Neural crest cell (in vitro differentiated cells): Measurements from ENCODE around the gene CDK2. TPM values are rescaled to one million over a fixed set of nuclear protein-coding genes. Genes with fewer than 3 reads are reported as not detected.

Source experiments
- DNase-seq: peaks from one replicate; pipeline ENCODE4 v3.0.0; 2021; ENCODE audit warnings: low read depth, mixed read lengths, low spot score
- H3K27ac Mint-ChIP-seq: one replicate; pipeline ENCODE4 v1.8.0; 2021; ENCODE audit warnings: mild to moderate bottlenecking, mixed read lengths; ENCODE audit not compliant: unreplicated experiment
- H3K27me3 Mint-ChIP-seq: 2 replicates; pipeline ENCODE4 v1.8.0; 2021; ENCODE audit warnings: low read depth, mild to moderate bottlenecking, mixed read lengths
- H3K36me3 Mint-ChIP-seq: 2 replicates; pipeline ENCODE4 v1.8.0; 2021; ENCODE audit warnings: low read depth, mild to moderate bottlenecking, mixed read lengths
- H3K4me1 Mint-ChIP-seq: 2 replicates; pipeline ENCODE4 v1.8.0; 2021; ENCODE audit warnings: mixed read lengths
- H3K4me3 Mint-ChIP-seq: one replicate; pipeline ENCODE4 v1.8.0; 2021; ENCODE audit warnings: mild to moderate bottlenecking, mixed read lengths
- H3K9me3 Mint-ChIP-seq: 2 replicates; pipeline ENCODE4 v1.8.0; 2021; ENCODE audit warnings: mixed read lengths
- total RNA-seq: library from RNA; stranded (reverse); gene quantifications from 2 replicates; pipeline ENCODE4 v1.2.1, GENCODE V29; 2021
- TF ChIP-seq, protein P1 (sequence below): fragments of 200-600 bp; sonication (generic); conservative IDR thresholded peaks from 2 replicates; pipeline ENCODE4 v1.5.0; 2021; ENCODE audit warnings: antibody characterized with exemption, mild to moderate bottlenecking

The CDK2 gene
- total RNA-seq, 1 donor from 2014 or later = 125 TPM

DNA sequence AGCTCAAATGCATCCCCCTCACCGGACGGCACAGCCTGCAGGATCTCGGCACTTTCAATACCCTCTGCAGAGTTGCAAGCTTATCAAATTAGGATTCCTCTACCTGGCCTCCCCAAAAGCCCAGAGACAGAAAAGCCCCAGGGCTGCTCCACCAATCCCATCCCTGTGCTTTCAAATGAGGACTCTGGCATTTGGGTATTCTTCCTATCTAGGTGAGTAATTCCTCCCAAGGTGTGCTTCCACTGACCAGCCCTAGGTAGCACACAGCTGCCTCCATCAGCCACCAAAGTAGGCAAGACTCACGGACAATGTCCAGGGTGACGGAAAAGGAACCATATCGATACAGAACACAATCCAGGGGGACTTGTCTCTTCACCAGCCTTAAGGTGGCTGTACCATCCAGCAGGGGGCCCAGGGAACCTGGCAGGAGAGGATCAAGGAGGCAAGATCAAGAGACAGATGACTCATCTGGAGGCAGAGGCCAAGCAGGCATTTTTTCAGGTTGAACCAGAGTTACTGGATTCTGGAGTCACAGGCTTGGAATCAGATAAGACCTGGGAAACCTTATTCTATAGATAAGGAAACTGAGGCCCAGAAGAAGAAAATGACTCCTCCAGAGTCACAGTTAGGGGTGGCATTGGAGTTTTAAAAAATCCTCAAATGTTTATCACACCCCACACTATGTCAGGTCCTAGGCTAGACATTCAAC lies 10.7 kb upstream of the CDK2 start:
- Mint-ChIP-seq H3K4me1 (peaks cover 3% of the 10 kb centered on the region), H3K4me3 (no peak overlapping the region), H3K9me3 (no peaks in the 10 kb centered on the region), H3K27ac (peak overlapping the region; percentile 75), H3K36me3 (peaks cover 2% of the 10 kb centered on the region), H3K27me3 (peaks cover 6% of the 10 kb centered on the region)
- TF ChIP-seq, protein P1, sequence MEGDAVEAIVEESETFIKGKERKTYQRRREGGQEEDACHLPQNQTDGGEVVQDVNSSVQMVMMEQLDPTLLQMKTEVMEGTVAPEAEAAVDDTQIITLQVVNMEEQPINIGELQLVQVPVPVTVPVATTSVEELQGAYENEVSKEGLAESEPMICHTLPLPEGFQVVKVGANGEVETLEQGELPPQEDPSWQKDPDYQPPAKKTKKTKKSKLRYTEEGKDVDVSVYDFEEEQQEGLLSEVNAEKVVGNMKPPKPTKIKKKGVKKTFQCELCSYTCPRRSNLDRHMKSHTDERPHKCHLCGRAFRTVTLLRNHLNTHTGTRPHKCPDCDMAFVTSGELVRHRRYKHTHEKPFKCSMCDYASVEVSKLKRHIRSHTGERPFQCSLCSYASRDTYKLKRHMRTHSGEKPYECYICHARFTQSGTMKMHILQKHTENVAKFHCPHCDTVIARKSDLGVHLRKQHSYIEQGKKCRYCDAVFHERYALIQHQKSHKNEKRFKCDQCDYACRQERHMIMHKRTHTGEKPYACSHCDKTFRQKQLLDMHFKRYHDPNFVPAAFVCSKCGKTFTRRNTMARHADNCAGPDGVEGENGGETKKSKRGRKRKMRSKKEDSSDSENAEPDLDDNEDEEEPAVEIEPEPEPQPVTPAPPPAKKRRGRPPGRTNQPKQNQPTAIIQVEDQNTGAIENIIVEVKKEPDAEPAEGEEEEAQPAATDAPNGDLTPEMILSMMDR = peak; percentile 57
- DNase-seq = no peak

DNA sequence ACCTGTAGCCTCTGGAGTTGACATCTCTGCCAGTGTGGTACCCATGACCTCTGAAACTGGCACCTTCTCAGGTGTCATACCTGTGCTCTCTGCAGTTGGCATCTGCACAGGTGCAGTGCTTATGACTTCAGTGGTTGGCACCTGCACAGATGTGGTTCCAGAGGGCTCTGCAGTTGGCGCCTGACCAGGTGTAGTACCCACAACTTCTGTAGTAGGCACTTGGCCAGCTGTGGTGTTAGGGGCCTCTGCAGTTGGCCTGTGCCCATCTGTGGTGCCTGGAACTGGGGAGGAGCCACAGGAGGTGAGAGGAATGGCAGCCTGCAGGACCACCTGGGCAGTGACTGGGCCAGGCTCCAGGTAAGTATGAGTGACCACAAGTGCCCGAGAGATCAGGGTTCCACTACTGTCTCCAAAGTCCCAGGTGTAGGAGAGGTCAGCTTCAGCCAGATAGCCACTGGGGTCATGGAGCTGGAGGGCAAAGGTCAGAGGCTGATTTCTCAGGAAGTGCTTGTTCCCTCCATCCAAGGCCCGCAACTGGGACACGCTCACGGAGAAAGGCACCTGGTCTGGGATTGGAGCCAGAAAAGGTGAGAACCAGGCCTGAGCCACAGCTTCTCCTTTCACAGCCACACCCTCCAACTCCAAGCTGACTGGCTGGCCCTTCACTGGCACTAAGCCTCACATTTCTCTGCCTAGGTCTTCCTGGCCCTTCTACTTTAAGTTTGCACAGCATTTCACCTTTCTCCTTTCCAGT lies 9.3 kb upstream of the CDK2 start:
- H3K27ac Mint-ChIP-seq = no peak overlapping the region

DNA sequence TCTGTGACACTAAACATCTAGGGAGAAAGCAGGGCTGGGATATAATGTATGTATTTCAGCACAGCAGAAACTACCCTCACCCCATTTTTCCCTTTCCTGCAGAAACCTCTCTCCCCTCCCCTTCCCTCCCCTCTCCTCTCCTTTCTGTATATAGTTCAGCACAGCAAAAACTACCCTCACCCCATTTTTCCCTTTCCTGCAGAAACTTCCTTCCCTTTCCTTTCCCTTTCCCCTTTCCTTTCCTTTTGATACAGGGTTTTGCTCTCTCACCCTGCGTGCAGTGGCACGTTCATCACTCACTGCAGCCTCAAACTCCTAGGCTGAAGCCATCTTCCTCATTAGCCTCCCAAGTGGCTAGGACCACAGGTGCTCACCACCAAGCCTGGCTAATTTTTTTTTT lies 2.9 kb upstream of the CDK2 start:
- peaks cover 5% of the 10 kb centered on the region for H3K36me3 Mint-ChIP-seq
- DNase-seq = no peak
- TF ChIP-seq, protein P1 = no peak
- H3K4me3 Mint-ChIP-seq = peak overlapping the region; percentile 70
- H3K27ac Mint-ChIP-seq = no peak overlapping the region
- no peaks in the 10 kb centered on the region for H3K27me3 Mint-ChIP-seq
- no peaks in the 10 kb centered on the region for H3K9me3 Mint-ChIP-seq
- H3K4me1 Mint-ChIP-seq = peaks cover 34% of the 10 kb centered on the region

More for the DNA sequence above, 9.3 kb upstream of the CDK2 start:
- Mint-ChIP-seq H3K27me3 (peaks cover 6% of the 10 kb centered on the region), H3K36me3 (peaks cover 2% of the 10 kb centered on the region), H3K4me1 (no peaks in the 10 kb centered on the region), H3K4me3 (no peak overlapping the region), H3K9me3 (no peaks in the 10 kb centered on the region)
- TF ChIP-seq, protein P1 = no peak
- DNase-seq = no peak

DNA sequence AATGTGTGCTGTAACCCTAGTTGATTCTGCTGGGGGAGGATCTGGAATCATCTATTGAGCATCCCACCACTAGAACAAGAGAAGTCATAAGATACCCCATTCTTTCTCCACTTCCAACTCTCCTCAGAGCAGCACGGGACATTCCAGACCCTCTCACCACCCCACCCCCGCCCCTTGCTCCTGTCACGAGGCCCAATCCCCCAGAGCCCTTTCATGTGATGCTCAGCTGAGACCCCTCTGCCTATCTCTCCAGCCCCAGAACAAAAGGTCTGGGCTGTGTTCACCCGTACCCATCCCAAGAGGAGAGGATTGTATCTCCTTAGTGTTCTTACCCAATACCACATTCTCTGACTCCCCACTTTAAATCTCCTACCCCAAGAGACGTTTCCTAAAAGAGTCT lies 1.4 kb upstream of the CDK2 start:
- TF ChIP-seq, protein P1 = no peak
- no peak for DNase-seq
- peaks cover 5% of the 10 kb centered on the region for H3K36me3 Mint-ChIP-seq
- peaks cover 40% of the 10 kb centered on the region for H3K4me1 Mint-ChIP-seq
- H3K27ac Mint-ChIP-seq = peak overlapping the region; percentile 58
- no peaks in the 10 kb centered on the region for H3K9me3 Mint-ChIP-seq
- peak overlapping the region; percentile 95 for H3K4me3 Mint-ChIP-seq
- no peaks in the 10 kb centered on the region for H3K27me3 Mint-ChIP-seq

DNA sequence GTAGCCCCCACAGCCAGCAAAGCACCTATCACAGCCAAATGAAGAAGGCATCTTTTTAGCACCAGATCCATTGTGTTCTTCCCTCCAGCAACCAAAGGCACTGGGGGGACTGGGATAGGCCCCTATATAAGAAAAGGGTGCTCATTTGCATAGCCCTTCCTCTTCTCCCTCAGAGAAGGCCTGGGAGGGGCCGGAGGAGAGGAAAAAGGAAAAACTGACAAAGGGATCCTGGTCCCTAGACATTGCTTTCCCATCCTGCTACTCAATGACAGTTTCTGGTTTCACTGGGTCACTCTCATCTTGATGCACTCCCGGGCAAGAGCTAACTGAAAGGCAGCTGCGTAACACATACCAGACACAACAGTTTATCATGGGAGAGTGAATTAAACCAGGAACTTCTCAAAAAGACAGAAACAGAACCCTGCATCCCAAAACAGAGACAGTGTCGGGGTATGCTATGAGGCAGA lies 656 bp upstream of the CDK2 start, which contains the start of gene PMEL:
Gene PMEL (minus strand): TSS at position 102 of the 467 bp plus-strand sequence. CDS start 31 bp downstream, at position 71.
- no peaks in the 10 kb centered on the region for H3K9me3 Mint-ChIP-seq
- peak within 1 kb of the TSS; percentile 95 for H3K4me3 Mint-ChIP-seq
- peak within 1 kb of the TSS; percentile 70 for H3K27ac Mint-ChIP-seq
- no peaks in the 10 kb centered on the region for H3K27me3 Mint-ChIP-seq
- H3K36me3 Mint-ChIP-seq = peaks cover 8% of the 10 kb centered on the region
- TF ChIP-seq, protein P1 = no peak
- no peak for DNase-seq
- peaks cover 47% of the 10 kb centered on the region for H3K4me1 Mint-ChIP-seq
